GM12872 (cell line): ENCODE measurements around the gene COL16A1.

Experiments used
- TF ChIP-seq, protein P1 (sequence below): IDR thresholded peaks from 3 replicates; pipeline ENCODE4 v1.5.1; 2011; ENCODE audit warnings: low read depth, mild to moderate bottlenecking, low read length, moderate library complexity; ENCODE audit not compliant: insufficient read depth

COL16A1 gene

DNA sequence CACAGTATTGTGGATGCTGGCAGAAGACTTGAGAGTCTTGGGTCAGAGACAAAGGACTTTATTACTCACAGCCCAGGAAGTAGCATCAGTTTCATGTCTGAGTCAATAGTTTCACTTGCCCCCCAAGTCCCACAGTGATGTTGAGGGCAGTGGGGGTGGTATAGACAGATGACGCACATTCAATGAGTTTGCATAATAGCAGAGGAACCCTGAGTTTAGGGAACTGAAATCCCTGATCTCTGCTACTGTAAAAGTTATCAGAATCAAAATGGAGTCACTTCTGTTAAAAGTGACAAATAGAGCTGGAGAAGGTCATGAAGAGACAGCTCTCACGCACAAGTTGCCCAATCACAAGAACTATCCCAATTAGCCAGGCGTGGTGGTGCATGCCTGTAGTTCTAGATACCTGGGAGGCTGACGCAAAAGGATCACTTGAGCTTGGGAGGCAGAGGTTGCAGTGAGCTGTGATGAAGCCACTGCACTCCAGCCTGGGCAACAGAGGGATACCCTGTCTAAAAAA, 97.8 kb downstream of the COL16A1 start:
- TF ChIP-seq, protein P1, sequence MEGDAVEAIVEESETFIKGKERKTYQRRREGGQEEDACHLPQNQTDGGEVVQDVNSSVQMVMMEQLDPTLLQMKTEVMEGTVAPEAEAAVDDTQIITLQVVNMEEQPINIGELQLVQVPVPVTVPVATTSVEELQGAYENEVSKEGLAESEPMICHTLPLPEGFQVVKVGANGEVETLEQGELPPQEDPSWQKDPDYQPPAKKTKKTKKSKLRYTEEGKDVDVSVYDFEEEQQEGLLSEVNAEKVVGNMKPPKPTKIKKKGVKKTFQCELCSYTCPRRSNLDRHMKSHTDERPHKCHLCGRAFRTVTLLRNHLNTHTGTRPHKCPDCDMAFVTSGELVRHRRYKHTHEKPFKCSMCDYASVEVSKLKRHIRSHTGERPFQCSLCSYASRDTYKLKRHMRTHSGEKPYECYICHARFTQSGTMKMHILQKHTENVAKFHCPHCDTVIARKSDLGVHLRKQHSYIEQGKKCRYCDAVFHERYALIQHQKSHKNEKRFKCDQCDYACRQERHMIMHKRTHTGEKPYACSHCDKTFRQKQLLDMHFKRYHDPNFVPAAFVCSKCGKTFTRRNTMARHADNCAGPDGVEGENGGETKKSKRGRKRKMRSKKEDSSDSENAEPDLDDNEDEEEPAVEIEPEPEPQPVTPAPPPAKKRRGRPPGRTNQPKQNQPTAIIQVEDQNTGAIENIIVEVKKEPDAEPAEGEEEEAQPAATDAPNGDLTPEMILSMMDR = no peak
